GM20431 (cell line): ENCODE data around the gene OR2B2.
"Not testable (repeated sequence)": the region's sequence is repeated elsewhere in the genome, so short reads cannot be mapped to it uniquely, and the experiment has no call there.

Source experiments
- in situ Hi-C: fragments of 300-500 bp; cut with MseI, MboI; formaldehyde crosslinking; loops from one replicate; pipeline ENCODE4 v1.15.0; 2020; ENCODE audit warnings: low sequenced_read_pairs; ENCODE audit not compliant: unreplicated experiment

The OR2B2 gene

GRCh38 chr6:27911956-27912446, at the start of gene OR2B2:
Gene OR2B2, minus strand, starts transcription at chr6:27912396. Its CDS starts 77 bp downstream, at chr6:27912319.
- in situ Hi-C loops, result no loop called here

- in situ Hi-C loops, result no loop called here
Measured at GRCh38 chr6:27957516-27957915, 45.3 kb upstream of the OR2B2 start.

DNA sequence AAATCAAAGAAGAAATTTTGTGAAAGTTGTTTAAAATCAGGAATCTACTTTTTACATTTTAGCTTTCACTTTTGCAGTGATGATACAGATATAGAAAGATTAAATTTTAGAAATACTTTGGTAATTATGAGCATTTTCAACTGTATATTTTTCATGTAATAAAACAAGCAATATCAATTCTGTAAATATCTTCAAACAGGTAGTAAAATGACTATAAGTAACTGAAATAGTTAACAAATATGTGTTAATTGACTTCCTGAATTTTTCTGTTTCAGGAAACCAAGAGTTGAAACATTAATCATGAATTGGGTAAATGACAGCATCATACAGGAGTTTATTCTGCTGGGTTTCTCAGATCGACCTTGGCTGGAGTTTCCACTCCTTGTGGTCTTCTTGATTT, 44.7 kb upstream of the OR2B2 start, which contains the start of gene OR2B6:
OR2B6 (plus strand) TSS at position 301 of the 400 bp plus-strand sequence; CDS start at position 301, 0 bp downstream.
- in situ Hi-C loops, result no loop called here

GRCh38 chr6:27951040-27951439, 38.8 kb upstream of the OR2B2 start:
- in situ Hi-C loops, result no loop called here

DNA sequence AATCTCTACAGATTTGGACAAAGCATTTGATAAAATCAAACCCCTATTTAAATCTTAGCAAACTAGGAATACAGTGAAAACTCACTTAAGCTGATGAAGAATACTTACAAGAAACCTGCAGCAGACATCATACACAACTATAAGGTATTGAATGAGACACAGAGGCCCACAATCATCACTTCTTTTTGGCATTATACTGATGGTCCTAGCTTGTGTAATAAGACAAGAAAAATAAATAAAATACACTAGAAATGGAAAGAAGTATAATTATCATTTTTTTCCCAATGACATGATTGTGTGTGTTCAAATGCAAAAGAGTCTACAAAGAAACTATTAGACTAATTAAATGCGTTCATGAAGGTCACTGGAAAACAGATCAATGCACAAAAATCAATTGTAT, 36.0 kb upstream of the OR2B2 start:
- in situ Hi-C loops, result no loop called here

DNA sequence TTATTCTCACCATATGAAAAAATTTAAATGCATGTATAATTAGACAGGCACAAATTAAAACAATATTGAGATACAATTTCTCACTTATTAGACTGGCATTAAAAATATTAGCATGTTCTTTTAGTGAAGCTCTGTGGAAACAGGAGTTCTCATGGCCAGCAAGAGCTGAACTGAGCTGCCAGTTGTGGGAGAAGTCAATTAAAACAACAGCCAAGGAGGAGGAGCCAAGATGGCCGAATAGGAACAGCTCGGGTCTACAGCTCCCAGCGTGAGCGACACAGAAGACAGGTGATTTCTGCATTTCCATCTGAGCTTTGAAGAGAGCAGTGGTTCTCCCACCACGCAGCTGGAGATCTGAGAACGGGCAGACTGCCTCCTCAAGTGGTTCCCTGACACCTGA, 30.9 kb upstream of the OR2B2 start:
- in situ Hi-C loops, result not testable (repeated sequence)

DNA sequence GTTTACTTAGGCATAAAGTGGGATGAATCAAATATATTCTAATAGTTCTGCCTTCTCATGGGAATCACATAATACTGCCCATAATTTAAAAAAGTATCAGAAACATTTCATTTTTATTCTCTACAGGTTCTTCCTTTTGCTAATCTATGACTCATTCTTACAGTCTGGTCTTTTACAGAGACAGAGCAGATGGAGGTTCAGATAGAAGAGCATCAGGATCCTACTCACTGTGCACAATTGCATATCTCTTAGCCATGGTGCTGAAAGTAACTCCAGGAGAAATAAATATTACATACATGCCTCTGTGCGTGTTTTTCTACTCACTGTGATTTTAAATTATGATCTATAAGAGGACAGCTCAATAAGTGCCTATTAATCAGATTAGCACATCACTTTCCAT, 28.6 kb upstream of the OR2B2 start:
- in situ Hi-C loops, result no loop called here

GRCh38 chr6:27931209-27931608, 19.0 kb upstream of the OR2B2 start:
- in situ Hi-C loops, result no loop called here

GRCh38 chr6:27929930-27930329, 17.7 kb upstream of the OR2B2 start:
- in situ Hi-C loops, result not testable (repeated sequence)

GRCh38 chr6:27928041-27928440, 15.8 kb upstream of the OR2B2 start:
- in situ Hi-C loops, result not testable (repeated sequence)

- in situ Hi-C loops, result no loop called here
Measured at GRCh38 chr6:27924179-27924578, 12.0 kb upstream of the OR2B2 start.

DNA sequence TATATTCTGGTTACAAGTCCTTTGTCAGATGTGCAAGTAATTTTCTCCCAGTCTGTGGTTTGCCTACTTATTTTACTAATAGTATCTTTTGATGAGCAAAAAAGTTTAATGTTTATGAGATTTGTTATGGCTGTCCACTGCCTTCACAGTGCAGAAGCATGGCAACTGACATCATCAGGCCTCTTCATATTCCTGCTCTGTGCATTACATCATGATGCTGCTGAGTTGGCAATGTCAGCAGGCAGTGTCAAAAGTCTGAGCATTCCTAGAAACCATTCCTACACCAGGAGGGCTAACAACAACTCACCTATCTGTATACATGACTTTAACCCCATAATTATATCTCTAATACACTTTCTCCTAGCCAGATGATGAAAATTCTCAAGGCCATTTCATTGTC, 10.8 kb upstream of the OR2B2 start:
- in situ Hi-C loops, result no loop called here

GRCh38 chr6:27908017-27908416, 4.2 kb downstream of the OR2B2 start:
- in situ Hi-C loops, result no loop called here

DNA sequence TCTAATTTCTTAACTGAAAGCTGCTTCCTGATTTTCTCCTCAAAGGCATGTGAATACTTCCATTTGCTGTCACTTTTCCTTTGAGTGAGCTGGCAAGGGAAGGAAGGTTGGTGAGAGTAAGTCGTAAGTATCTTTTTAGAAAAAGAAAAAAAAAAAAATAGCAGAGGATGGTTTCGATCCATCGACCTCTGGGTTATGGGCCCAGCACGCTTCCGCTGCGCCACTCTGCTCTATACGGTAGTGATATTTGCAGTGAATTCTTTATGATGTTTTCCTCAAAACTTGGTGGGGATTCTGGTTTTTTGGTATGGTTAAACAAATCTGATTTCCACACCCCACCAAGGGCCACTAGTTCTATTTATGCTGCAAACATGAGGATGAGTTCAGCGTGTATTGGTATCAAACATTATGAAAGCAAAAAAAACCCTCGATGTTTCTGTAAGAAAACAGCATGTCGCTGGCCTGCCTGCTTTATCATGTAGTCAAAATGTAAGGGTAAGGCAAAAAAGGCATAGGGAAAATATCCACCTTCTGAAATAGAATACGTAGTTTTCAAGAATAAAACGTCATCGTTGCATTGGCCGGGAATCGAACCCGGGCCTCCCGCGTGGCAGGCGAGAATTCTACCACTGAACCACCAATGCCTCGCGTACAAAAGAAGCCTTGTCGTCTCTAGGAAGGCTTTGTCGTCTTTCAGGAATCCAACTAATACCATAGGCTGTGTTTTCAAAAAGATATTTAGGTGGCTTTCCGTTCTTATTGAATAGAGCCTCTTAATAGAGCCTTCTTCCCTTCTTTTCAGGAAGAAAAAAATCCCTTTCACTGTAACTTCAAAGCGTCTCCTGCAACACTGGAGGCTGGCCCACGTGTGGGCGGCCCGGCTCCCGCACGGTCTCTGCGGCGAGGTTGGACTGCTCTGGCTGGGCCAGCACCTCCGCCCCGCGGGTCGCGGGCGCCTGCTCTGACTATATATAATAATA, 9.6 kb downstream of the OR2B2 start:
- in situ Hi-C loops, result no loop called here

- in situ Hi-C loops, result no loop called here
Measured at GRCh38 chr6:27901801-27902200, 10.4 kb downstream of the OR2B2 start.

GRCh38 chr6:27900197-27900596, 12.0 kb downstream of the OR2B2 start:
- in situ Hi-C loops, result not testable (repeated sequence)

DNA sequence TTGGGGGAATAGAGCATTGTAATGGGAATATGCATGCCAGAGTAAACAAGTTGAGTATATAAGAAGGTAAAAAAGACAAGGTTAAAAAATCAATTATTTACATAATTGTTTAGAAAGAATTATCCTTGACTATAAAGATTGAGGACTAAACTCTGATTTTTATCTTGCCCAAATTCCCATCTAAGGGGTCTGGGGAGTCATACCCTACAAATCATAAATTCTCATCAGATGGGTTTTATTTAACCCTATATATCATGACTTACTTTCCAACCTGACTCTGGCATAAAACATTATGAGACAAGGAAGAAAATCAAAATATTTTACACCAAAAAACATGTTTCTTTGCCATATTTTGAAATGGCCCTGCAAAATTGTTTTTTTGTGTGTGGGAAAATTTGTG, 12.7 kb downstream of the OR2B2 start:
- in situ Hi-C loops, result loop anchor here (10.0 kb wide), 1 partner anchor 745 kb away; no protein-coding TSS in a partner anchor

DNA sequence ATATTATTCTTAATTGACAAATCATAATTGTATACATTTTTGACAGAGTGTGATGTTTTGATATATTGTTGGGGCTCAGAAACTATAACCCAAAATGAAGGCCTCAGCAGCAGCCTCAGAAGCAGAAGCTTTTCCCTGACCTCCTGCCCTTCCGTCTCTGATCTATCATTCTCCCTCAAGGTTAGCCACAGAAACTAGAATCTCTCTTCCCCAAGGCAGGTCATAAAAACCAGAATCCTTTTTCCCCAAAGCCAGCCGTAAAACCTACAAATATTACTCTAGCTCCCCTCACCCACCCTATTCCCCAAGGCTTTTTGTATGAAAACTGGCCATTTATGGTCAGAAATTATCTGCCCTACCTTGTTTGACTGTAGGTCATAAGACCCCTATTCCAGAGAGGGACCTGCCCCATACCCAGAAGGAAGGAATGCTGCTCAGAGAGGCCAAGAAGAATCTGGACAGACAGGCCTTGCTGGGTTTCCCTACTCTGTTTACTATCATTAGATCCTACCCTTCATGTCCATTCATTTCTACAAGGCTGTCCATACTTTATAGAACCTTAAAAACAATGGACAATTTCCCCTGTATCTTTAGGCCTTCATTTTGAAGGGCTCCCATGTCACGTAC, 14.5 kb downstream of the OR2B2 start:
- in situ Hi-C loops, result loop anchor here (10.0 kb wide), 1 partner anchor 743 kb away; no protein-coding TSS in a partner anchor

- in situ Hi-C loops, result loop anchor here (10.0 kb wide), 1 partner anchor 742 kb away; no protein-coding TSS in a partner anchor
Measured at GRCh38 chr6:27896398-27896796, 15.8 kb downstream of the OR2B2 start.

DNA sequence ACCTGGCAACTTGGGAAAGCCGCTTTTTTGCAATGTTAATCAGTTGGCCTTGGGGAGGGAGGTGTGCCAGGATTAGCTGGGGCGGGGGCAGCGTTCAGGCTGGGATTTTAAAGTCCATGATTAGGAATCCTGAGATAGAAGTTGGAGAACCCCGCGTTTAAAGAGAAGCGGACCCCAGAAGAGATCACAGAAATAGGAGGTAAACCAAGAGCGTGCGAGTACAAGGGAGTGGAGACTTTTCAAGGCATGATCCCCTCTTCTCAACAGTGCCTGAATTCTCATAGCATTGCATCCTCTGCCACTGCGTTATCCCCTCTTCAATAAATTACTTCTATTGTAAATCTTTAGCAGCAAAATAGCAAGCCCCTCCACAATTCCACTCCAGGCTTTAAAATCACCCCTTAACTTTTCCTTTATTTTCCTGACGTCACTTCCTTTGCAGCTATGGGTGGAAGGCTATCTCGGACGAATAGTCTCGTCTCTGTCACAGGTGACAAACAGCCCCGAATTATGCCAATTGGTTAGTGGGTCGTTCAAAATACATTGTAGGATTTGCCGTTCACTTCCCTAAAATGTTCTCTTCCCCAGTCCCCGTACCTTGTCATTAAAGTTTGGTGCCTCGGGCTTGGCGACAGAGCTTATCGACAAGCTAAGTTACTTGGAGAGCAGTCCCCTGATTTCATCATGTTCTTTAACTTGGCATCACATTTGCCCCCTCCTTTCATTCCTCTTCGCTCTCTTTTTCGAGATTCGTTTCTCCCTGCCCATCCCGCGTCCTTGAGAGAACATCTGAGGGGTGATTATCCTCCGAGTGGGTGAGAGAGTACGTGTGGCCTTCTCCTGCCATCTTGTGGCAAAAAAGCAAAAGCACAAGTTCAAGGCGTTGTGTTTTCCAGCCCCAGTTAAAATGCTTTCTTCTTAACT, 17.1 kb downstream of the OR2B2 start:
- in situ Hi-C loops, result loop anchor here (10.0 kb wide), 1 partner anchor 740 kb away; no protein-coding TSS in a partner anchor
